Kidney tubule cell (primary cell): Measurements from ENCODE around the gene ANP32D.
"Not testable (repeated sequence)": the region's sequence is repeated elsewhere in the genome, so short reads cannot be mapped to it uniquely, and the experiment has no call there.

ENCODE experiments used
- DNase-seq: peaks from one replicate; pipeline ENCODE4 v3.0.0-alpha.2; 2018; ENCODE audit warnings: low spot score

Gene ANP32D

DNA sequence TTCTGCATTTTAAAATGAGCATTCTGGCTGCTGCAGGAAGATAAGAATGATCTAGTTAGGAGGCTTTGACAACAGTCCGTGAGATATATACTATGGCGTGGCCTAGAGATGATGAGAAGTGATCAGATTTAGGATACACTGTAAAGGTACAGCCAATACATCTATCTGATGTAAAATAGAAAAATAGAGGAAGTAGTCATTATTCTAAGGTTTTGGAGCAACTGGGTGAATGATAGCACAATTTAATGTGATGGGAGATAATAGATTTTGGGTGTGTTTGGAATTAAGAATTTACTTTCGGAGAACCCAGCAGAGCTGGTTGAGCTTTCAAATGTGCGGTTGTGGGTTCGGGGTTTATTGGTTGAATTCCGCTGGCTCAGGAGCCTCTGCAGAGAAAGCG lies at the start of gene ANP32D:
Gene ANP32D, plus strand, starts transcription at position 301 of the 400 bp plus-strand sequence. CDS start 106 bp downstream, outside the sequence.
- DNase-seq: no peak

DNA sequence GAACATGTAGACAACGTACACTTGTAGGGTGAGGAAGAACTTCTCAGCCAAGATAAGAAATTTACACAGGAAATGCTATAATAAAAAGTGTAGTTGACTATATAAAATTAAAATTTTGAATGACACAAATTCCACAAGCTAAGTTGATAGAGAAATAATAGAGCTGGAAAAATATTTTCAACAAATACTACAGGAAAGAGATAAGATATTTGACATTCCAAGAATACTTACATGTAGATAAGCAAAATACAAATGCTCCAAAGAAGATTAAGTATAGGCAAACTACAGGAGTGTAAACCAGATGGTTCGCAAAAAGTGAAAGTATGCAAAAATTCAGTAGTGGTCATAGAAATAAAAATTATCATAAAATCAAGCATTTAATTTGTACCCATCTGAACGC lies 49.2 kb upstream of the ANP32D start:
- DNase-seq: no peak

DNA sequence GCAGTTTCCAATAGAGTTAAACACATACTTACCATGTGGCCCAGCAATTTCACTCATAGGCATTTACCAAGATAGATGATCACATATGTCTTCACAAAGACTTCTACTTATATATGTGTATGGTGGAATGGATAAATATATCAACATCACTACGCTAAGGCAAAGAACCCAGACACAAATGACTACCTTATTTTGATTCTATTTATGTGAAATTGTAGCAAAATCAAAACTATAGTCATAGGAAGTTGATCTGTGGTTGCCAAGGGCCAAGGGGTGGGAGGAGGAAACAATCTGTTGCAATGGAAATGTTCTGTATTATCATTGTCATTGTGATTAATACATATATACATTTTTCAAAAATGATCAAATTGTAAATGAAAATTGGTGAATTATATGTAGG lies 47.7 kb upstream of the ANP32D start:
- DNase-seq: no peak

- not testable (repeated sequence) for DNase-seq
Observed at GRCh38 chr12:48434016-48434415, 38.3 kb upstream of the ANP32D start.

- no peak for DNase-seq
Observed at GRCh38 chr12:48441069-48441468, 31.3 kb upstream of the ANP32D start.

DNA sequence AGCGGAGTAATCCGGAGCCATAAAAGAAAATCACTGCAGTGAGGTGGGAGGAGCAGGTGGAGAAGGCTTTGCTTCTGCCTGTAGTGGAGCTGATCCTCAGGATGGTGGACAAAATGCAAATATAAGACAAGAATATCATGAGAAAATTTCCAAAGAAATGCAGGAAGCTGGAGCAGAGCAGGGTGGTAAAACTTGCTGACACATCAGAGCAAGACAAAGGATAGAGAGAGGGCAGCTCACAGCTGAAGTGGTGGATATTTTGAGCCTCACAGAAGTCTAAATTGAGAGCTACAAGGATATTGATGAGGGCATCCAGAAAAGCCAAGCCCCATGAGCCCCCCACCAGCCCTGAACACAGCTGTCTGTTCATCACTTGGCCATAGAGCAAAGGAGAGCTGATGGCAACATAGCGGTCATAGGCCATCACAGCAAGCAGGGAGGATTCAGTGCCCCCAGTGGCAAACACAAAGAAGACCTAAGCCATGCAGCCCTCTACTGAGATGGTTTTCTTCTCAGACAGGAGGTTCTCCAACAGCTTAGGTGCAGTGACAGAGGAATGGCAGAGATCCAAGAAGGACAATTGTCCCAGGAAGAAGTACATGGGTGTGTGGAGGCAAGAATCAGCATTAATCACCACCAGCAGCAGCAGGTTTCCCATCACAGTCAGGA lies 30.0 kb upstream of the ANP32D start:
- no peak for DNase-seq

DNA sequence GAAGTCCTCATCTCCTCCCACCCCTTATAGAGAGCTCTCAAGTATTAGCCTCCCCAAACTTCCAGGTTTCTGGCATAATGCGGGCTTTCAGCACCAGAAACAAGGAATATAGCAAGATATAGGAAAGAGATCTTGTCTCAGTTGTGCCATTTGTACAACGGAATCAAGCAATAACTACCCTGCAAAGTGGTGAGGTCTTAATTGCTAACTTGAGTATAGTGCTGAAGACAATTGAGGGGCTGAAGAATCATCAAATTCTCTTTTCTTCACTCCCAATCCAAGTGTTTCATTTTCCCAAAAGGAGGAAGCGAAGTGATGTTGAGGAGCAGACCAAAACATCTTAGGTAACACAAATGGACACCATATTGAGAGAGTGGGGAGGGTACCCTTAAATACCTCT lies 26.8 kb upstream of the ANP32D start:
- DNase-seq: no peak

DNA sequence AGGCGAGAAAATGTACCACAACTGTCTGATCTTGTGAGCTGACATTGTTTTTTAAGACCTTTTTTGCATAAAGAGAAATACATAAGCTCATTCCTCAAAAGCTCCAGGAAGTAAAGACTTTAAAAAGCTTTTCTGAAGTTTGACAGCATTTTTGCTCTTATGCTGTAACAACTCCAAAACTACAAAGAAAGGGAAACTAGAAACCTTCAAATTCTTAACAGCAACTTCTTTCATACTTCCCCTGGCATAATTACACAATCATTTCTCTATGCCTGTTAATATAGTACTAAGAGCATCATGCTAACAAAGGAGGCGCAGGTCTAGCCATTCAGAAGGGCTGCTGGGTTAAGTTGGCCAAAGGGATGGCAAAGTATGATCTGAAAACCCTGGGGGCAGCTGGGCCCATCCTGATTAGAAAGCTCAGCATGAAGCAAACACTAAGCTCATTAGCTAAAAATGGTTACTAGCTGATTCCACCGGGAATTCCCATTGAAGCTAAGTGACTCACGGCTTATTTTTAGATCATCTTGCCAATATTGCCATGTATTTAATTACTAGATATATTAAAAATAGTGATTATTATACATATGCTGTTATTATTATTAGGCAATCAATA lies 26.1 kb upstream of the ANP32D start:
- no peak for DNase-seq

GRCh38 chr12:48447755-48448154 lies 24.6 kb upstream of the ANP32D start:
- no peak for DNase-seq

DNA sequence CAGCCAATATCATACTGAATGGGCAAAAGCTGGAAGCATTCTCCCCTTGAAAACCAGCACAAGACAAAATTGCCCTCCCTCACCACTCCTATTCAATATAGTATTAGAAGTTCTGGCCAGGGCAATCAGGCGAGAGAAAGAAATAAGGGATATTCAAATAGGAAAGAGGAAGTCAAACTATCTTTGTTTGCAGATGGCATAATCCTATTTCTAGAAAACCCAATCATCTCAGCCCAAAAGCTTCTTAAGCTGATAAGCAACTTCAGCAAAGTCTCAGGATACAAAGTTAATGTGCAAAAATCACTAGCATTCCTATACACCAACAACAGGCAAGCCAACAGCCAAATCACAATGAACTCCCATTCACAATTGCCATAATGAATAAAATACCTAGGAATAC lies 21.0 kb upstream of the ANP32D start:
- no peak for DNase-seq

- not testable (repeated sequence) for DNase-seq
Observed at GRCh38 chr12:48452961-48453360, 19.4 kb upstream of the ANP32D start.

DNA sequence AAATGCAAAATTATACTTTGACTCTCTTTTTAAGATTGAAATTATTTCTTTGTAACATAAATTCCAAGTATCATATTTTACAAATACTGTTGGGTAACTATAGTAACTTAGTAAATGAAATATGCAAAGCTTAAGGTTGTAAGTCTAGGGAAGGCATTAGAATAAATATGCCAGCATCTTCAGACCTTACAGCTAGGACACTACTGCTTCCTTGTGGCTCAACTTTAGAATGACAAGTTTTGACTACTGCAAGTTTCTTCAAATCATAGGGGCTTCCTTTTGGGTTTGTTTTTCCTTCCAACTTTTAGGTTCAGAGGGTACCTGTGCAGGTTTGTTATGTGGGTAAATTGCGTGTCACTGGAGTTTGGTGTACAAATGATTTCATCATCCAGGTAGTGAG lies 17.7 kb upstream of the ANP32D start:
- peak; percentile 15 for DNase-seq

DNA sequence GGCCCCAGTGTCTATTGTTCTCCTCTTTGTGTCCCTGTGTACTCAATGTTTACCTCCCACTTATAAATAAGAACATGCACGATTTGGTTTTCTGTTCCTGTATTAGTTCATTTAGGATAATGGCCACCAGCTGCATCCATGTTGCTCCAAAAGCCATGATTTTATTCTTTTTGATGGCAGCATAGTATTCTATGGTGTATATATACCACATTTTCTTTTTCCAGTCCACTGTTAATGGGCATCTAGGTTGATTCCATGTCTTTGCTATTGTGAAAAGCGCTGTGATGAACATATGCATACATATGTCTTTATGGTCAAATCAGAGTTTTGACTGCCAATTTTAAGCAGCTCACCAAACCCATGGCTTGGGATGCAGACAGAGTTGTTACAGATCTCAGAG lies 17.2 kb upstream of the ANP32D start:
- no peak for DNase-seq

GRCh38 chr12:48459259-48459658 lies 13.1 kb upstream of the ANP32D start:
- no peak for DNase-seq

- not testable (repeated sequence) for DNase-seq
Observed at GRCh38 chr12:48469027-48469426, 3.3 kb upstream of the ANP32D start.

GRCh38 chr12:48473061-48473460 lies 702 bp downstream of the ANP32D start:
- DNase-seq: no peak

DNA sequence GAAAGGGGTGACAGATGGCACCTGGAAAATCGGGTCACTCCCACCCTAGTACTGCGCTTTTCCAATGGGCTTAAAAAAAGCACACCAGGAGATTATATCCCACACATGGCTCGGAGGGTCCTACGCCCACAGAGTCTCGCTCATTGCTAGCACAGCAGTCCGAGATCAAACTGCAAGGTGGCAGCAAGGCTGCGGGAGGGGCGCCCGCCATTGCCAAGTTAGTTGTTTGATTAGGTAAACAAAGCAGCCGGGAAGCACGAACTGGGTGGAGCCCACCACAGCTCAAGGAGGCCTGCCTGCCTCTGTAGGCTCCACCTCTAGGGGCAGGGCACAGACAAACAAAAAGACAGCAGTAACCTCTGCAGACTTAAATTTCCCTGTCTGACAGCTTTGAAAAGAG lies 2.1 kb downstream of the ANP32D start:
- not testable (repeated sequence) for DNase-seq

- no peak for DNase-seq
Observed at GRCh38 chr12:48482198-48482597, 9.8 kb downstream of the ANP32D start, which contains the start of gene C12orf54. Gene C12orf54 (plus strand): TSS chr12:48482498. CDS start chr12:48483297, 799 bp downstream.

GRCh38 chr12:48482930-48483329 lies 10.6 kb downstream of the ANP32D start:
- no peak for DNase-seq

DNA sequence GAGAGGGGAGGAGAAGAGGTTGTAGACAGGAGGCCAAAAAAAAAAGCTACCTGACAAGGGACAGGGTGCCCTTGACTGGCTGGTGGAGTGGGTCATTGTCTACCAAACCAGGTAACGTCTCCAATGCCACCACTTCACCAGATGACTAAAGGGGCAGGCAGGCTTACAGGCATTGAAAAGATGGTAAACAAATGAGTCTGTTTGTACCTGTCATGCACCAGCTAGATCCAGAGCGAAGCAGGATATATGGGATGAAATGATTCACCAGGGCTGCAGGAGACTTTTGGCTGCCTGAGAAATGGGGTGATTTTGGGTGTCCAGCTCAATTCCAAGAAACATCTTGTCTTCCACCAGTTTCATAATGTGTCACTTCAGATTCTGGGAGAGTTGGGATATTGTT lies 13.9 kb downstream of the ANP32D start:
- DNase-seq: no peak

DNA sequence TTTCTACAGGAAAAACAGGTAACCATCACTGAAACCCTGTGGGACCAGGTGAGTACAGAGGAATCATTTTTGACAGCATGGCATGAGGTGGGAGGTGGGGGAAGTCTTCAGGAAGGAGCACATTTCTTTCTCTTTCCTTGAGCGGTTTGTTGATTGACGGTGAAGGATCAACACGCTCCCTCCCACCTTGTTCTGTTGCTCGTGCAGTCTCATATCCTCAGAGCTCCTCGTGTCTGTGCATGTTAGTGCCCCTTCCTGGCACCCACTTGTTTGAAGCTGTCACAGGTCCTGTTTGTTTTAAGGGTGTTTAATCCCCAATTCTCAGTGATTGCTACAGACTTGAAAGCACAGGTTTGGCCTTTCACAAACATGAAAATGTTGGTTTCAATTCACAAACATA lies 14.3 kb downstream of the ANP32D start:
- no peak for DNase-seq

DNA sequence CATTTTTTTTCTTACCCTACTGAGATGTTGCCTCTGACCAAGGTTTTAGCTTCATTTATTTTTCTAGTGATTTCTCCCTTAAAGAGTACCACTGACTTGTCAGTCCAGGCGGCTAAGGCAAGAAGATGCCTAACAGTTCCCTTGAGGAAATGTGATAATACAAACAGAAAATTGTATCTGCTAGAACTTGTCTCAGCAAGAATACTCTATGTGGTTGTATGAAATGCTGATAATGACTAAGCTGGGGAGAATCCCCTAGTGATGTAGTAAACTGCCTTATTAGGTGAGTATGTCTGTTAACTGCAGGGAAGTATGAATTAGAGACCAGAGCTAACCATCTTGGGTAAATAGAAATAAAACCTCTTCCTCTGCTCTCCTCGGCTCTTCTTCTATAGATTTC lies 16.7 kb downstream of the ANP32D start:
- DNase-seq: peak; percentile 40

GRCh38 chr12:48489456-48489855 lies 17.1 kb downstream of the ANP32D start:
- DNase-seq: not testable (repeated sequence)

DNA sequence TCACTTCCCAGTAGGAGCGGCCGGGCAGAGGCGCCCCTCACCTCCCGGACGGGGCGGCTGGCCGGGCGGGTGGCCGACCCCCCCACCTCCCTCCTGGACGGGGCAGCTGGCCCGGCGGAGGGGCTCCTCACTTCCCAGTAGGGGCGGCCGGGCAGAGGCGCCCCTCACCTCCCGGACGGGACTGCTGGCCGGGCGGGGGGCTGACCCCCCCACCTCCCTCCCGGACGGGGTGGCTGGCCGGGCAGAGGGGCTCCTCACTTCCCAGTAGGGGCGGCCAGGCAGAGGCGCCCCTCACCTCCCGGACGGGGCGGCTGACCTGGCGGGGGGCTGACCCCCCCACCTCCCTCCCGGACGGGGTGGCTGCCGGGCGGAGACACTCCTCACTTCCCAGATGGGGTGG lies 27.9 kb downstream of the ANP32D start:
- DNase-seq: not testable (repeated sequence)
